Neural cell (in vitro differentiated cells): ENCODE measurements around the gene KRTAP1-5.
"Not testable (repeated sequence)": the region's sequence is repeated elsewhere in the genome, so short reads cannot be mapped to it uniquely, and the experiment has no call there.

Experiments used
- CTCF ChIP-seq: fragments of 450-650 bp; IDR thresholded peaks from 2 replicates; pipeline ENCODE4 v1.5.1; 2014; ENCODE audit warnings: antibody characterized with exemption, mild to moderate bottlenecking, moderate library complexity; ENCODE audit not compliant: poor library complexity, severe bottlenecking
- EZH2 ChIP-seq: fragments of 200-600, 300-800 bp; shearing (Covaris generic), sonication (generic); IDR thresholded peaks from 2 replicates; pipeline ENCODE4 v1.6.1; 2014; ENCODE audit warnings: antibody characterized with exemption, low read length, borderline replicate concordance, mild to moderate bottlenecking; ENCODE audit not compliant: insufficient read depth, poor library complexity, severe bottlenecking
- POLR2AphosphoS5 ChIP-seq: IDR thresholded peaks from 2 replicates; pipeline ENCODE4 v1.6.1; 2012
- TAF1 ChIP-seq: IDR thresholded peaks from 2 replicates; pipeline ENCODE4 v1.6.1; 2012; ENCODE audit warnings: low read depth

- TF ChIP-seq EZH2, CTCF, POLR2AphosphoS5, TAF1: not testable (repeated sequence)
Measured at GRCh38 chr17:41046735-41047465, 19.9 kb upstream of the KRTAP1-5 start, which contains the start of gene KRTAP2-1.
